Measurements from ENCODE around the gene FBXO24.

FBXO24 gene

GRCh38 chr7:100626055-100626454 is 39.9 kb downstream of the FBXO24 start:
- DNase-seq, result no peak

- DNase-seq, result peak; percentile 4 to 29
These were observed 40.6 kb downstream of the FBXO24 start for GRCh38 chr7:100626530-100627237.

- DNase-seq, result no peak
These were observed 41.1 kb downstream of the FBXO24 start for GRCh38 chr7:100627238-100627549.

- DNase-seq, result no peak
These were observed 43.1 kb downstream of the FBXO24 start for GRCh38 chr7:100629117-100629716.

- DNase-seq, result no peak
These were observed 43.9 kb downstream of the FBXO24 start for GRCh38 chr7:100630066-100630465.

- DNase-seq, result no peak
These were observed 47.0 kb downstream of the FBXO24 start for GRCh38 chr7:100632951-100633717.

- no peak for DNase-seq
These were observed 53.9 kb downstream of the FBXO24 start for GRCh38 chr7:100639995-100640516.

- no peak for DNase-seq
These were observed 54.7 kb downstream of the FBXO24 start for GRCh38 chr7:100640517-100641440.

- no peak for DNase-seq
These were observed 55.3 kb downstream of the FBXO24 start, which contains the start of gene TFR2 for GRCh38 chr7:100641463-100641859. TSS of gene TFR2 (minus strand) at chr7:100641552. CDS start at chr7:100641509, 43 bp downstream.

- no peak for DNase-seq
These were observed 55.9 kb downstream of the FBXO24 start for GRCh38 chr7:100641860-100642533.

- no peak for DNase-seq
These were observed 56.4 kb downstream of the FBXO24 start for GRCh38 chr7:100642534-100642907.

- no peak for DNase-seq
These were observed 63.9 kb downstream of the FBXO24 start for GRCh38 chr7:100649826-100650565.

All from cerebellar nuclear complex (tissue), 1 donor.